Neural cell (in vitro differentiated cells): ENCODE measurements around the gene CTF1. TPM values are rescaled to one million over a fixed set of nuclear protein-coding genes. Genes with fewer than 3 reads are reported as not detected.
A peak's percentile ranks its signal among the peaks of the same experiment; 100 is the strongest.

Source experiments
- H2AFZ ChIP-seq: fragments of 200-600, 300-800 bp; sonication (generic), shearing (Covaris generic); 2 replicates; pipeline ENCODE4 v1.6.0; 2014; ENCODE audit warnings: low read depth, mild to moderate bottlenecking, antibody characterized with exemption, low read length, moderate library complexity
- H3F3A ChIP-seq: fragments of 200-600 bp; shearing (Covaris generic); 2 replicates; pipeline ENCODE4 v1.6.1; 2016; ENCODE audit warnings: mild to moderate bottlenecking, moderate library complexity, mixed read lengths, antibody characterized with exemption, low read length; ENCODE audit not compliant: insufficient read depth, poor library complexity, severe bottlenecking
- H3K27ac ChIP-seq: fragments of 200-600, 300-800 bp; sonication (generic), shearing (Covaris generic); 2 replicates; pipeline ENCODE4 v1.5.1; 2014; ENCODE audit warnings: mild to moderate bottlenecking, low read length, moderate library complexity
- H3K27me3 ChIP-seq: fragments of 300-800, 200-600 bp; sonication (generic), shearing (Covaris generic); 2 replicates; pipeline ENCODE4 v1.6.0; 2014; ENCODE audit warnings: mild to moderate bottlenecking, low read depth, low read length, moderate library complexity; ENCODE audit not compliant: insufficient read depth
- H3K36me3 ChIP-seq: fragments of 300-800, 200-600 bp; sonication (generic), shearing (Covaris generic); 2 replicates; pipeline ENCODE4 v1.5.1; 2014; ENCODE audit warnings: mild to moderate bottlenecking, antibody characterized with exemption, low read length, moderate library complexity; ENCODE audit not compliant: insufficient read depth
- H3K4me2 ChIP-seq: fragments of 300-800, 200-600 bp; sonication (generic), shearing (Covaris generic); 2 replicates; pipeline ENCODE4 v1.6.0; 2014; ENCODE audit warnings: mild to moderate bottlenecking, low read length
- H3K4me3 ChIP-seq: fragments of 300-800, 200-600 bp; sonication (generic), shearing (Covaris generic); 2 replicates; pipeline ENCODE4 v1.5.1; 2014; ENCODE audit warnings: mild to moderate bottlenecking, low read length, moderate library complexity
- H3K79me2 ChIP-seq: fragments of 200-600 bp; shearing (Covaris generic); replicated peaks from 2 replicates; pipeline ENCODE4 v1.6.0; 2014; ENCODE audit warnings: mild to moderate bottlenecking, low read length, moderate library complexity; ENCODE audit not compliant: insufficient read depth
- H3K9ac ChIP-seq: fragments of 300-800, 200-600 bp; sonication (generic), shearing (Covaris generic); 2 replicates; pipeline ENCODE4 v1.6.1; 2016; ENCODE audit warnings: mild to moderate bottlenecking, low read length, mixed read lengths
- H3K9me2 ChIP-seq: fragments of 200-600 bp; shearing (Covaris generic); 2 replicates; pipeline ENCODE4 v1.6.1; 2016; ENCODE audit warnings: mild to moderate bottlenecking, low read length, mixed read lengths; ENCODE audit not compliant: insufficient read depth
- H3K9me3 ChIP-seq: fragments of 200-600, 300-800 bp; sonication (generic), shearing (Covaris generic); 2 replicates; pipeline ENCODE4 v1.6.1; 2016; ENCODE audit warnings: mild to moderate bottlenecking, mixed run types, low read length, moderate library complexity, mixed read lengths
- H4K20me1 ChIP-seq: fragments of 200-600 bp; shearing (Covaris generic); 2 replicates; pipeline ENCODE4 v1.6.1; 2016; ENCODE audit warnings: mild to moderate bottlenecking, mixed run types; ENCODE audit not compliant: insufficient read depth
- EP300 ChIP-seq: fragments of 450-650 bp; conservative IDR thresholded peaks from 2 replicates; pipeline ENCODE4 v1.6.1; 2014; ENCODE audit warnings: antibody characterized with exemption, mild to moderate bottlenecking, moderate library complexity; ENCODE audit not compliant: poor library complexity, severe bottlenecking
- EZH2 ChIP-seq: fragments of 200-600, 300-800 bp; shearing (Covaris generic), sonication (generic); IDR thresholded peaks from 2 replicates; pipeline ENCODE4 v1.6.1; 2014; ENCODE audit warnings: antibody characterized with exemption, low read length, borderline replicate concordance, mild to moderate bottlenecking; ENCODE audit not compliant: insufficient read depth, poor library complexity, severe bottlenecking
- MXI1 ChIP-seq: fragments of 450-650 bp; conservative IDR thresholded peaks from 2 replicates; pipeline ENCODE4 v1.6.1; 2014; ENCODE audit warnings: antibody characterized with exemption, mild to moderate bottlenecking; ENCODE audit not compliant: poor library complexity, severe bottlenecking
- POLR2AphosphoS5 ChIP-seq: IDR thresholded peaks from 2 replicates; pipeline ENCODE4 v1.6.1; 2012
- RAD21 ChIP-seq: fragments of 450-650 bp; conservative IDR thresholded peaks from 2 replicates; pipeline ENCODE4 v1.6.1; 2014; ENCODE audit warnings: antibody characterized with exemption, mild to moderate bottlenecking, moderate library complexity
- REST ChIP-seq: IDR thresholded peaks from 2 replicates; pipeline ENCODE4 v1.6.1; 2012; ENCODE audit warnings: borderline replicate concordance
- SMC3 ChIP-seq: fragments of 450-650 bp; conservative IDR thresholded peaks from 2 replicates; pipeline ENCODE4 v1.6.1; 2014; ENCODE audit warnings: antibody characterized with exemption, mild to moderate bottlenecking, moderate library complexity; ENCODE audit not compliant: poor library complexity
- TAF1 ChIP-seq: IDR thresholded peaks from 2 replicates; pipeline ENCODE4 v1.6.1; 2012; ENCODE audit warnings: low read depth
- polyA plus RNA-seq: library from polyadenylated mRNA; depleted of rRNA; stranded (reverse); fragments of >200 nt; gene quantifications from 2 replicates; pipeline ENCODE4 v1.2.3, GENCODE V29; 2014
- TF ChIP-seq, protein P1 (sequence below): fragments of 450-650 bp; IDR thresholded peaks from 2 replicates; pipeline ENCODE4 v1.5.1; 2014; ENCODE audit warnings: antibody characterized with exemption, mild to moderate bottlenecking, moderate library complexity; ENCODE audit not compliant: poor library complexity, severe bottlenecking

The CTF1 gene
- polyA plus RNA-seq, 1 donor from 2014 or later, result not detected

GRCh38 chr16:30921748-30922419, 25.5 kb downstream of the CTF1 start:
- Histone ChIP-seq H3K4me2 (peak overlapping the region; percentile 60), H3K79me2 (peaks cover 11% of the 10 kb centered on the region), H3K27me3 (no peaks in the 10 kb centered on the region), H3K9ac (peak overlapping the region; percentile 76), H3K9me3 (no peaks in the 10 kb centered on the region), H3K36me3 (no peaks in the 10 kb centered on the region), H3K27ac (peak overlapping the region; percentile 94), H3K9me2 (no peaks in the 10 kb centered on the region), H4K20me1 (no peaks in the 10 kb centered on the region), H3K4me3 (peak overlapping the region; percentile 87), H3F3A (no peaks in the 10 kb centered on the region), H2AFZ (peak overlapping the region; percentile 51)
- TF ChIP-seq SMC3 (peak; percentile 86), REST (no peak), EZH2 (no peak), POLR2AphosphoS5 (peak; percentile 41), EP300 (no peak), TAF1 (peak; percentile 60), RAD21 (peak; percentile 92), MXI1 (peak; percentile 14)
- TF ChIP-seq, protein P1, sequence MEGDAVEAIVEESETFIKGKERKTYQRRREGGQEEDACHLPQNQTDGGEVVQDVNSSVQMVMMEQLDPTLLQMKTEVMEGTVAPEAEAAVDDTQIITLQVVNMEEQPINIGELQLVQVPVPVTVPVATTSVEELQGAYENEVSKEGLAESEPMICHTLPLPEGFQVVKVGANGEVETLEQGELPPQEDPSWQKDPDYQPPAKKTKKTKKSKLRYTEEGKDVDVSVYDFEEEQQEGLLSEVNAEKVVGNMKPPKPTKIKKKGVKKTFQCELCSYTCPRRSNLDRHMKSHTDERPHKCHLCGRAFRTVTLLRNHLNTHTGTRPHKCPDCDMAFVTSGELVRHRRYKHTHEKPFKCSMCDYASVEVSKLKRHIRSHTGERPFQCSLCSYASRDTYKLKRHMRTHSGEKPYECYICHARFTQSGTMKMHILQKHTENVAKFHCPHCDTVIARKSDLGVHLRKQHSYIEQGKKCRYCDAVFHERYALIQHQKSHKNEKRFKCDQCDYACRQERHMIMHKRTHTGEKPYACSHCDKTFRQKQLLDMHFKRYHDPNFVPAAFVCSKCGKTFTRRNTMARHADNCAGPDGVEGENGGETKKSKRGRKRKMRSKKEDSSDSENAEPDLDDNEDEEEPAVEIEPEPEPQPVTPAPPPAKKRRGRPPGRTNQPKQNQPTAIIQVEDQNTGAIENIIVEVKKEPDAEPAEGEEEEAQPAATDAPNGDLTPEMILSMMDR, result peak; percentile 96

DNA sequence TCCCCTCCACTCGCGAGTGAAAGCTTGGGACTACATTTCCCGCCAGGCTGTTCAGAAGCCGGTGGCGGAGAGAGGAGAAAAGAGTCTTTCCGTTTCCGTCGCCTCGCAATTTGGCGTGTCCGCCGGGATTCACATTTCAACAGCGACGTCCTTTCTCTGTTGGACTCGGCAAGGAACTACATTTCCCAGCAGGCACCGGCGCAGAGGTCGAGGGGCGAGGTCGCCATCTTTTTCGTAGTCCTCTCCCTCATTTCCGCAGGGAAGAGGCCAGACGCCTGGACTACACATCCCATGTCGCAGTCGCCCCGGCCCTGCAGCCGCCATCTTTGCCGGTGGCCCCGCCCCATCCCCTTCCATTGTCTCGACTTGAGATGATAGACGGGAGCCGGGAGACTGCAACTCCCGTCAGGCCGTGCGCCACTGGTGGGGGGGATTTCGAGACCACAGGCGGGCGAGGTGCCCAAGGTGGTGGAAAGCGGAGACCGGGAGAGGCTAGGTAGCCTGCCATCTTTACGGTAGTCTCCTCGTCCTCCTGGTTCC, 26.1 kb downstream of the CTF1 start:
- H3K79me2 ChIP-seq, result peaks cover 11% of the 10 kb centered on the region
- peak overlapping the region; percentile 87 for H3K4me3 ChIP-seq
- H2AFZ ChIP-seq, result peak overlapping the region; percentile 51
- no peaks in the 10 kb centered on the region for H3K27me3 ChIP-seq
- H3K9me2 ChIP-seq, result no peaks in the 10 kb centered on the region
- H3F3A ChIP-seq, result no peaks in the 10 kb centered on the region
- H4K20me1 ChIP-seq, result no peaks in the 10 kb centered on the region
- no peaks in the 10 kb centered on the region for H3K36me3 ChIP-seq
- H3K9me3 ChIP-seq, result no peaks in the 10 kb centered on the region
- peak overlapping the region; percentile 60 for H3K4me2 ChIP-seq
- TF ChIP-seq EP300, result peak; percentile 53
- TF ChIP-seq, protein P1, result no peak
- TF ChIP-seq TAF1, result peak; percentile 70
- peak overlapping the region; percentile 88 for H3K9ac ChIP-seq
- peak overlapping the region; percentile 95 for H3K27ac ChIP-seq
